MM.1S (cell line): ENCODE results near the gene CSTPP1.

ENCODE experiments used
- DNase-seq: peaks from one replicate; pipeline ENCODE4 v3.0.0-alpha.2; 2015
- H2AFZ ChIP-seq: fragments of 300-600 bp; sonication (generic); 2 replicates; pipeline ENCODE4 v1.6.0; 2016; ENCODE audit warnings: antibody characterized with exemption, low read length
- H3F3A ChIP-seq: fragments of 300-600 bp; sonication (generic); 2 replicates; pipeline ENCODE4 v1.6.1; 2016; ENCODE audit warnings: mild to moderate bottlenecking, antibody characterized with exemption, low read length, moderate library complexity, mixed read lengths; ENCODE audit not compliant: insufficient read depth
- H3K27ac ChIP-seq: fragments of 300-600 bp; sonication (generic); 2 replicates; pipeline ENCODE4 v1.5.1; 2016; ENCODE audit warnings: mild to moderate bottlenecking, low read length
- H3K27me3 ChIP-seq: fragments of 300-600 bp; sonication (generic); replicated peaks from 2 replicates; pipeline ENCODE4 v1.6.0; 2016; ENCODE audit warnings: low read length; ENCODE audit not compliant: insufficient read depth
- H3K36me3 ChIP-seq: fragments of 300-600 bp; sonication (generic); replicated peaks from 2 replicates; pipeline ENCODE4 v1.6.1; 2016; ENCODE audit warnings: mild to moderate bottlenecking, low read length, mixed read lengths; ENCODE audit not compliant: insufficient read depth
- H3K4me1 ChIP-seq: fragments of 300-600 bp; sonication (generic); 2 replicates; pipeline ENCODE4 v1.6.1; 2016; ENCODE audit warnings: low read length, mixed read lengths
- H3K4me2 ChIP-seq: fragments of 300-600 bp; sonication (generic); 2 replicates; pipeline ENCODE4 v1.6.0; 2016; ENCODE audit warnings: low read depth, low read length
- H3K4me3 ChIP-seq: fragments of 300-600 bp; sonication (generic); 2 replicates; pipeline ENCODE4 v1.5.1; 2016; ENCODE audit warnings: low read length, mixed read lengths
- H3K79me2 ChIP-seq: fragments of 300-600 bp; sonication (generic); 2 replicates; pipeline ENCODE4 v1.6.1; 2016; ENCODE audit warnings: mixed run types, low read length, mixed read lengths
- H3K9ac ChIP-seq: fragments of 300-600 bp; sonication (generic); 2 replicates; pipeline ENCODE4 v1.6.1; 2016; ENCODE audit warnings: low read length, mixed read lengths
- H3K9me2 ChIP-seq: fragments of 300-600 bp; sonication (generic); replicated peaks from 2 replicates; pipeline ENCODE4 v1.6.1; 2016; ENCODE audit warnings: mild to moderate bottlenecking, low read length, mixed read lengths; ENCODE audit not compliant: insufficient read depth
- H3K9me3 ChIP-seq: fragments of 300-600 bp; sonication (generic); replicated peaks from 2 replicates; pipeline ENCODE4 v1.6.1; 2016; ENCODE audit warnings: mild to moderate bottlenecking, low read length, mixed read lengths; ENCODE audit not compliant: insufficient read depth
- H4K20me1 ChIP-seq: fragments of 300-600 bp; sonication (generic); 2 replicates; pipeline ENCODE4 v1.6.1; 2016; ENCODE audit warnings: mild to moderate bottlenecking, low read length, moderate library complexity, mixed read lengths; ENCODE audit not compliant: insufficient read depth
- EZH2 ChIP-seq: fragments of 300-600 bp; sonication (generic); optimal IDR thresholded peaks from 2 replicates; pipeline ENCODE3; 2017; ENCODE audit warnings: low read depth, mild to moderate bottlenecking, antibody characterized with exemption, low read length, mixed read lengths
- EZH2phosphoT487 ChIP-seq: fragments of 300-600 bp; sonication (generic); IDR thresholded peaks from 2 replicates; pipeline ENCODE4 v1.6.1; 2018; ENCODE audit warnings: antibody characterized with exemption, low read length
- TF ChIP-seq, protein P1 (sequence below): fragments of 300-600 bp; sonication (generic); IDR thresholded peaks from 2 replicates; pipeline ENCODE4 v1.5.1; 2016; ENCODE audit warnings: antibody characterized with exemption, low read length, mixed read lengths

Gene CSTPP1

GRCh38 chr11:47020793-47021526 lies 84.4 kb downstream of the CSTPP1 start:
- H3K27ac ChIP-seq = no peak overlapping the region
- no peaks in the 10 kb centered on the region for H3K79me2 ChIP-seq
- H4K20me1 ChIP-seq = no peaks in the 10 kb centered on the region
- H3K9ac ChIP-seq = no peak overlapping the region
- no peaks in the 10 kb centered on the region for H3K27me3 ChIP-seq
- H3K4me3 ChIP-seq = no peak overlapping the region
- no peaks in the 10 kb centered on the region for H3F3A ChIP-seq
- H2AFZ ChIP-seq = no peak overlapping the region
- no peaks in the 10 kb centered on the region for H3K36me3 ChIP-seq
- no peaks in the 10 kb centered on the region for H3K9me2 ChIP-seq
- no peak overlapping the region for H3K4me2 ChIP-seq
- DNase-seq = no peak
- TF ChIP-seq, protein P1, sequence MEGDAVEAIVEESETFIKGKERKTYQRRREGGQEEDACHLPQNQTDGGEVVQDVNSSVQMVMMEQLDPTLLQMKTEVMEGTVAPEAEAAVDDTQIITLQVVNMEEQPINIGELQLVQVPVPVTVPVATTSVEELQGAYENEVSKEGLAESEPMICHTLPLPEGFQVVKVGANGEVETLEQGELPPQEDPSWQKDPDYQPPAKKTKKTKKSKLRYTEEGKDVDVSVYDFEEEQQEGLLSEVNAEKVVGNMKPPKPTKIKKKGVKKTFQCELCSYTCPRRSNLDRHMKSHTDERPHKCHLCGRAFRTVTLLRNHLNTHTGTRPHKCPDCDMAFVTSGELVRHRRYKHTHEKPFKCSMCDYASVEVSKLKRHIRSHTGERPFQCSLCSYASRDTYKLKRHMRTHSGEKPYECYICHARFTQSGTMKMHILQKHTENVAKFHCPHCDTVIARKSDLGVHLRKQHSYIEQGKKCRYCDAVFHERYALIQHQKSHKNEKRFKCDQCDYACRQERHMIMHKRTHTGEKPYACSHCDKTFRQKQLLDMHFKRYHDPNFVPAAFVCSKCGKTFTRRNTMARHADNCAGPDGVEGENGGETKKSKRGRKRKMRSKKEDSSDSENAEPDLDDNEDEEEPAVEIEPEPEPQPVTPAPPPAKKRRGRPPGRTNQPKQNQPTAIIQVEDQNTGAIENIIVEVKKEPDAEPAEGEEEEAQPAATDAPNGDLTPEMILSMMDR = no peak
- TF ChIP-seq EZH2phosphoT487 (no peak), EZH2 (no peak)
- no peaks in the 10 kb centered on the region for H3K9me3 ChIP-seq
- no peaks in the 10 kb centered on the region for H3K4me1 ChIP-seq

DNA sequence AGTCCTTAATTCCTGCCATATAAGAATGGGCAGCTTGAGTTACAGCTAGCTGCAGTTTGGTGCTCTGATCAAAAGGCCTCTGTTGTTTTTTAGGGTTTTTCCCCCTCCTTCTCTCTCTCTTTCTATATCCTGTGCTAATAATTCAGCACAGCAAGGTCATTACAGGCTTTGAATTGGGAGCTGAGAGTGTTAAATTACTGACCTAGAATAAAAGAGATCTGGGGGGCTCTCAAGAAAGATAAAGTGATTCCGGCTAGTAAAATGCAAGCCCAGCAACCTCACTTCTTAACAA lies 84.9 kb downstream of the CSTPP1 start:
- DNase-seq = no peak
- Histone ChIP-seq H4K20me1 (no peaks in the 10 kb centered on the region), H3K4me2 (no peak overlapping the region)

DNA sequence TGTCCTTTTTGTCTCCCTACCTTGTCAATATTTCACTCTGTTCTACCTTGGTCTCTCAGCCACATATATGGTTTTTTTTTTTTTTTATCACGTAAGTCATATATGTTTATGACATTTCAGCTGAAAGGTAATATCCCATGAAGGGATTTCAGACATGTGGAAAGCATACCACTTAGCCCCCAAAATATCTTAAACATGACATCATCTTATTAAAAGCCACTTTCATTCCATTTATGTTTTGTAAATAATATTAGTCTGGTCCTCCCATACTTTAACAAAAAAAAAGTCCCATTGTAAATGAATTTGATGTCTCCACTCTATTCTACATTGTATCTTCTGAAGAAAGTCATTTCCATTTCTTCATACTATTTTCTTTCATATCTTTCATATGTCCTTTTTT lies 85.4 kb downstream of the CSTPP1 start:
- H3K27me3 ChIP-seq = no peaks in the 10 kb centered on the region
- no peaks in the 10 kb centered on the region for H3K36me3 ChIP-seq
- H3K27ac ChIP-seq = no peak overlapping the region
- no peak overlapping the region for H2AFZ ChIP-seq
- TF ChIP-seq, protein P1 = no peak
- TF ChIP-seq EZH2 = no peak
- no peak for TF ChIP-seq EZH2phosphoT487
- H3K79me2 ChIP-seq = no peaks in the 10 kb centered on the region
- H3K4me3 ChIP-seq = no peak overlapping the region
- H3F3A ChIP-seq = no peaks in the 10 kb centered on the region
- no peak overlapping the region for H3K9ac ChIP-seq
- no peak for DNase-seq
- no peak overlapping the region for H3K4me2 ChIP-seq
- H3K9me2 ChIP-seq = no peaks in the 10 kb centered on the region
- no peaks in the 10 kb centered on the region for H3K4me1 ChIP-seq
- no peaks in the 10 kb centered on the region for H3K9me3 ChIP-seq
- no peaks in the 10 kb centered on the region for H4K20me1 ChIP-seq

More for the DNA sequence above, 84.9 kb downstream of the CSTPP1 start:
- Histone ChIP-seq H3K36me3 (no peaks in the 10 kb centered on the region), H2AFZ (no peak overlapping the region), H3K79me2 (no peaks in the 10 kb centered on the region), H3K4me3 (no peak overlapping the region), H3K9me2 (no peaks in the 10 kb centered on the region), H3K9me3 (no peaks in the 10 kb centered on the region), H3F3A (no peaks in the 10 kb centered on the region), H3K27ac (no peak overlapping the region), H3K9ac (no peak overlapping the region), H3K27me3 (no peaks in the 10 kb centered on the region), H3K4me1 (no peaks in the 10 kb centered on the region)
- TF ChIP-seq EZH2phosphoT487 (no peak), EZH2 (no peak)
- TF ChIP-seq, protein P1 = no peak
